ENCODE results near the gene RABL6. TPM values are rescaled to one million over a fixed set of nuclear protein-coding genes. Genes with fewer than 3 reads are reported as not detected.

The RABL6 gene
- polyA plus RNA-seq, 4 donors, result 75.5 to 114 (median 82.3) TPM

- H3K4me1 ChIP-seq (ENCODE audit: control insufficient read depth in 3 of 3, insufficient read depth in 2 of 3, low read depth in 1 of 3, low read length in 2 of 3), result peaks cover 0 to 74% (median 2%) of the 10 kb centered on the region in 3 donors
- H3K4me3 ChIP-seq (ENCODE audit: low read depth in 1 of 3, low read length in 3 of 3), result peak overlapping the region in 1 of 3 donors; percentile 43
- FAIRE-seq (no peak), DNase-seq (peak in 1 of 2 donors; percentile 41)
- H3K9me3 ChIP-seq (ENCODE audit: control insufficient read depth in 2 of 2, insufficient read depth in 1 of 2, low read depth in 1 of 2, low read length in 1 of 2), result no peaks in the 10 kb centered on the region
- peaks cover 0 to 2% (median 0%) of the 10 kb centered on the region in 3 donors for H3K27me3 ChIP-seq (ENCODE audit: control insufficient read depth in 3 of 3, insufficient read depth in 3 of 3, low read length in 3 of 3)
- WGBS, 3 donors, result 68 to 80% (median 71%) methylated on average over 24 to 29 of the region's 29 CpGs
- H3K36me3 ChIP-seq (ENCODE audit: control insufficient read depth in 3 of 3, insufficient read depth in 2 of 3, low read depth in 1 of 3, low read length in 3 of 3), result peaks cover 0 to 86% (median 0%) of the 10 kb centered on the region in 3 donors
- H3K27ac ChIP-seq (ENCODE audit: low read depth in 1 of 3, low read length in 2 of 3), result peak overlapping the region in 1 of 3 donors; percentile 90
Observed at GRCh38 chr9:136852664-136853595, 45.2 kb downstream of the RABL6 start.

- Histone ChIP-seq H3K27ac (ENCODE audit: low read depth in 1 of 3, low read length in 2 of 3) (peak overlapping the region in 1 of 3 donors; percentile 90), H3K27me3 (ENCODE audit: control insufficient read depth in 3 of 3, insufficient read depth in 3 of 3, low read length in 3 of 3) (no peaks in the 10 kb centered on the region), H3K4me1 (ENCODE audit: control insufficient read depth in 3 of 3, insufficient read depth in 2 of 3, low read depth in 1 of 3, low read length in 2 of 3) (peaks cover 0 to 80% (median 7%) of the 10 kb centered on the region in 3 donors), H3K4me3 (ENCODE audit: low read depth in 1 of 3, low read length in 3 of 3) (peak overlapping the region in 1 of 3 donors; percentile 43), H3K9me3 (ENCODE audit: control insufficient read depth in 2 of 2, insufficient read depth in 1 of 2, low read depth in 1 of 2, low read length in 1 of 2) (no peaks in the 10 kb centered on the region), H3K36me3 (ENCODE audit: control insufficient read depth in 3 of 3, insufficient read depth in 2 of 3, low read depth in 1 of 3, low read length in 3 of 3) (peaks cover 0 to 90% (median 0%) of the 10 kb centered on the region in 3 donors)
- FAIRE-seq (no peak), DNase-seq (no peak)
- 78 to 82% (median 82%) methylated on average over 18 of the region's 18 CpGs for WGBS, 3 donors
Observed at GRCh38 chr9:136853596-136854112, 45.9 kb downstream of the RABL6 start.

- Histone ChIP-seq H3K4me3 (ENCODE audit: low read depth in 1 of 3, low read length in 3 of 3) (peak overlapping the region in 1 of 3 donors; percentile 43), H3K9me3 (ENCODE audit: control insufficient read depth in 2 of 2, insufficient read depth in 1 of 2, low read depth in 1 of 2, low read length in 1 of 2) (no peaks in the 10 kb centered on the region), H3K27me3 (ENCODE audit: control insufficient read depth in 3 of 3, insufficient read depth in 3 of 3, low read length in 3 of 3) (no peaks in the 10 kb centered on the region), H3K4me1 (ENCODE audit: control insufficient read depth in 3 of 3, insufficient read depth in 2 of 3, low read depth in 1 of 3, low read length in 2 of 3) (peaks cover 0 to 86% (median 8%) of the 10 kb centered on the region in 3 donors), H3K27ac (ENCODE audit: low read depth in 1 of 3, low read length in 2 of 3) (peak overlapping the region in 1 of 3 donors; percentile 90), H3K36me3 (ENCODE audit: control insufficient read depth in 3 of 3, insufficient read depth in 2 of 3, low read depth in 1 of 3, low read length in 3 of 3) (peaks cover 0 to 97% (median 0%) of the 10 kb centered on the region in 3 donors)
- DNase-seq (peak in 1 of 2 donors; percentile 63), FAIRE-seq (no peak)
- WGBS, 3 donors, result 50 to 63% (median 60%) methylated on average over 26 to 30 of the region's 30 CpGs
Observed at GRCh38 chr9:136854113-136854841, 46.5 kb downstream of the RABL6 start.

GRCh38 chr9:136854842-136855460 lies 47.2 kb downstream of the RABL6 start:
- Histone ChIP-seq H3K9me3 (ENCODE audit: control insufficient read depth in 2 of 2, insufficient read depth in 1 of 2, low read depth in 1 of 2, low read length in 1 of 2) (no peaks in the 10 kb centered on the region), H3K27ac (ENCODE audit: low read depth in 1 of 3, low read length in 2 of 3) (peak overlapping the region in 1 of 3 donors; percentile 90), H3K27me3 (ENCODE audit: control insufficient read depth in 3 of 3, insufficient read depth in 3 of 3, low read length in 3 of 3) (no peaks in the 10 kb centered on the region), H3K4me3 (ENCODE audit: low read depth in 1 of 3, low read length in 3 of 3) (peak overlapping the region in 1 of 3 donors; percentile 43), H3K36me3 (ENCODE audit: control insufficient read depth in 3 of 3, insufficient read depth in 2 of 3, low read depth in 1 of 3, low read length in 3 of 3) (peaks cover 0 to 100% (median 0%) of the 10 kb centered on the region in 3 donors), H3K4me1 (ENCODE audit: control insufficient read depth in 3 of 3, insufficient read depth in 2 of 3, low read depth in 1 of 3, low read length in 2 of 3) (peaks cover 0 to 92% (median 8%) of the 10 kb centered on the region in 3 donors)
- peak in 1 of 2 donors; percentile 44 for DNase-seq
- 71 to 80% (median 73%) methylated on average over 21 to 23 of the region's 23 CpGs for WGBS, 3 donors
- no peak for FAIRE-seq

- Histone ChIP-seq H3K4me3 (ENCODE audit: low read depth in 1 of 3, low read length in 3 of 3) (peak overlapping the region in 1 of 3 donors; percentile 43), H3K4me1 (ENCODE audit: control insufficient read depth in 3 of 3, insufficient read depth in 2 of 3, low read depth in 1 of 3, low read length in 2 of 3) (peaks cover 0 to 92% (median 6%) of the 10 kb centered on the region in 3 donors)
Observed at GRCh38 chr9:136855461-136856078, 47.8 kb downstream of the RABL6 start.

GRCh38 chr9:136856079-136856476 lies 48.3 kb downstream of the RABL6 start:
- peak in 1 of 2 donors; percentile 32 for DNase-seq
- FAIRE-seq, result no peak
- H3K27me3 ChIP-seq (ENCODE audit: control insufficient read depth in 3 of 3, insufficient read depth in 3 of 3, low read length in 3 of 3), result no peaks in the 10 kb centered on the region
- H3K36me3 ChIP-seq (ENCODE audit: control insufficient read depth in 3 of 3, insufficient read depth in 2 of 3, low read depth in 1 of 3, low read length in 3 of 3), result peaks cover 0 to 100% (median 3%) of the 10 kb centered on the region in 3 donors
- H3K4me1 ChIP-seq (ENCODE audit: control insufficient read depth in 3 of 3, insufficient read depth in 2 of 3, low read depth in 1 of 3, low read length in 2 of 3), result peaks cover 0 to 92% (median 10%) of the 10 kb centered on the region in 3 donors
- 60 to 67% (median 61%) methylated on average over 15 of the region's 15 CpGs for WGBS, 3 donors
- no peaks in the 10 kb centered on the region for H3K9me3 ChIP-seq (ENCODE audit: control insufficient read depth in 2 of 2, insufficient read depth in 1 of 2, low read depth in 1 of 2, low read length in 1 of 2)
- peak overlapping the region in 1 of 3 donors; percentile 90 for H3K27ac ChIP-seq (ENCODE audit: low read depth in 1 of 3, low read length in 2 of 3)
- peak overlapping the region in 1 of 3 donors; percentile 43 for H3K4me3 ChIP-seq (ENCODE audit: low read depth in 1 of 3, low read length in 3 of 3)

More at GRCh38 chr9:136855461-136856078, 47.8 kb downstream of the RABL6 start:
- H3K36me3 ChIP-seq (ENCODE audit: control insufficient read depth in 3 of 3, insufficient read depth in 2 of 3, low read depth in 1 of 3, low read length in 3 of 3), result peaks cover 0 to 100% (median 0%) of the 10 kb centered on the region in 3 donors
- peak in 1 of 2 donors; percentile 5 for DNase-seq
- FAIRE-seq, result no peak
- H3K9me3 ChIP-seq (ENCODE audit: control insufficient read depth in 2 of 2, insufficient read depth in 1 of 2, low read depth in 1 of 2, low read length in 1 of 2), result no peaks in the 10 kb centered on the region
- no peaks in the 10 kb centered on the region for H3K27me3 ChIP-seq (ENCODE audit: control insufficient read depth in 3 of 3, insufficient read depth in 3 of 3, low read length in 3 of 3)
- H3K27ac ChIP-seq (ENCODE audit: low read depth in 1 of 3, low read length in 2 of 3), result peak overlapping the region in 1 of 3 donors; percentile 90
- 78 to 80% (median 78%) methylated on average over 25 to 26 of the region's 26 CpGs for WGBS, 3 donors

- no peaks in the 10 kb centered on the region for H3K9me3 ChIP-seq (ENCODE audit: control insufficient read depth in 2 of 2, insufficient read depth in 1 of 2, low read depth in 1 of 2, low read length in 1 of 2)
- H3K4me1 ChIP-seq (ENCODE audit: control insufficient read depth in 3 of 3, insufficient read depth in 2 of 3, low read depth in 1 of 3, low read length in 2 of 3), result peaks cover 0 to 92% (median 12%) of the 10 kb centered on the region in 3 donors
- peaks cover 0 to 100% (median 3%) of the 10 kb centered on the region in 3 donors for H3K36me3 ChIP-seq (ENCODE audit: control insufficient read depth in 3 of 3, insufficient read depth in 2 of 3, low read depth in 1 of 3, low read length in 3 of 3)
- no peak for FAIRE-seq
- 65 to 76% (median 68%) methylated on average over 14 of the region's 14 CpGs for WGBS, 3 donors
- H3K27me3 ChIP-seq (ENCODE audit: control insufficient read depth in 3 of 3, insufficient read depth in 3 of 3, low read length in 3 of 3), result no peaks in the 10 kb centered on the region
- H3K4me3 ChIP-seq (ENCODE audit: low read depth in 1 of 3, low read length in 3 of 3), result peak overlapping the region in 1 of 3 donors; percentile 43
- H3K27ac ChIP-seq (ENCODE audit: low read depth in 1 of 3, low read length in 2 of 3), result peak overlapping the region in 1 of 3 donors; percentile 90
- peak in 1 of 2 donors; percentile 32 for DNase-seq
Observed at GRCh38 chr9:136856541-136857141, 48.9 kb downstream of the RABL6 start.
